K562 (cell line): ENCODE data around the gene ZNF69. TPM values are rescaled to one million over a fixed set of nuclear protein-coding genes. Genes with fewer than 3 reads are reported as not detected.

Source experiments
- polyA plus RNA-seq, 8 experiments: library from polyadenylated mRNA; depleted of rRNA in 4 of 8; stranded (reverse) in 5 of 8; unstranded in 3 of 8; fragments of >200 nt; fragmentation: Nextera tagmentation in 2 of 8; fragmentation: Illumina TruSeq in 1 of 8; extraction: Ambion mirVana in 2 of 8; extraction: Trizol in 1 of 8; gene quantifications; 2 replicates each; pipeline versions ENCODE4 v1.2.1 to v1.2.3, GENCODE V29; 2011 to 2014; ENCODE audit warnings: inconsistent platforms in 1 of 8, missing spikeins in 1 of 8
- total RNA-seq, 7 experiments: library from RNA; depleted of rRNA in 6 of 7; stranded (reverse); fragments of >200 nt in 6 of 7; fragmentation: Illumina TruSeq in 2 of 7; extraction: Trizol in 2 of 7; gene quantifications; 2 replicates each; pipeline versions ENCODE4 v1.2.1 to v1.2.3, GENCODE V29; 2011 to 2021; ENCODE audit warnings: low replicate concordance in 1 of 7

The ZNF69 gene
- total and polyA plus RNA-seq, 9 of the 15 experiments (the other 6 are each of a cell fraction or from before 2014, with no cell fraction given): 2.3 to 5.4 (median 3.6) TPM

Other genes with a start within 250 kb of the ZNF69 start
Only the 7 nearest of the 10 such genes appear.
- 7.8 and 8.2 TPM in 2 replicates for gene ZNF441, start 120.8 kb upstream of the ZNF69 start, total RNA-seq (2014; rRNA removed)
- 12.0 and 12.2 TPM in 2 replicates for gene ZNF441, start 120.8 kb upstream of the ZNF69 start, total RNA-seq (2014; rRNA removed; fragmentation: Illumina TruSeq; extraction: Trizol)
- 10.4 and 14.0 TPM in 2 replicates for gene ZNF441, start 120.8 kb upstream of the ZNF69 start, total RNA-seq (2015; rRNA removed; fragmentation: Illumina TruSeq; extraction: Trizol)
- gene ZNF441, start 120.8 kb upstream of the ZNF69 start, total RNA-seq (2021): 5.6 and 5.7 TPM in 2 replicates
- 10.5 and 11.1 TPM in 2 replicates for gene ZNF441, start 120.8 kb upstream of the ZNF69 start, polyA plus RNA-seq (2011; rRNA removed)
- 6.4 and 8.3 TPM in 2 replicates for gene ZNF441, start 120.8 kb upstream of the ZNF69 start, polyA plus RNA-seq (2014; fragmentation: Illumina TruSeq; extraction: Trizol)
- gene ZNF441, start 120.8 kb upstream of the ZNF69 start, polyA plus RNA-seq (2014; fragmentation: Nextera tagmentation; extraction: Ambion mirVana): 1 to 10 TPM; 1.9 to 3.3 TPM
- gene ZNF441, start 120.8 kb upstream of the ZNF69 start, polyA plus RNA-seq (2014; rRNA removed): 7.0 and 7.4 TPM in 2 replicates
- gene ZNF491, start 89.3 kb upstream of the ZNF69 start, total RNA-seq (2014; rRNA removed): 0.27 and 0.53 TPM in 2 replicates
- gene ZNF491, start 89.3 kb upstream of the ZNF69 start, total RNA-seq (2014; rRNA removed; fragmentation: Illumina TruSeq; extraction: Trizol): 0.61 and 0.95 TPM in 2 replicates
- gene ZNF491, start 89.3 kb upstream of the ZNF69 start, total RNA-seq (2015; rRNA removed; fragmentation: Illumina TruSeq; extraction: Trizol): 0.34 and 0.65 TPM in 2 replicates
- gene ZNF491, start 89.3 kb upstream of the ZNF69 start, total RNA-seq (2021): 0.38 and 0.51 TPM in 2 replicates
- gene ZNF491, start 89.3 kb upstream of the ZNF69 start, polyA plus RNA-seq (2011; rRNA removed): 0.56 and 0.70 TPM in 2 replicates
- 0.25 and 0.28 TPM in 2 replicates for gene ZNF491, start 89.3 kb upstream of the ZNF69 start, polyA plus RNA-seq (2014; fragmentation: Illumina TruSeq; extraction: Trizol)
- under 1 TPM in 1 of 2 experiments, not detected in 1; 0.24 TPM for gene ZNF491, start 89.3 kb upstream of the ZNF69 start, polyA plus RNA-seq (2014; fragmentation: Nextera tagmentation; extraction: Ambion mirVana)
- 0.19 and 0.22 TPM in 2 replicates for gene ZNF491, start 89.3 kb upstream of the ZNF69 start, polyA plus RNA-seq (2014; rRNA removed)
- gene ZNF440, start 73.5 kb upstream of the ZNF69 start, total RNA-seq (2014; rRNA removed): 13.4 and 18.1 TPM in 2 replicates
- 32.6 and 36.4 TPM in 2 replicates for gene ZNF440, start 73.5 kb upstream of the ZNF69 start, total RNA-seq (2014; rRNA removed; fragmentation: Illumina TruSeq; extraction: Trizol)
- 25.3 and 26.9 TPM in 2 replicates for gene ZNF440, start 73.5 kb upstream of the ZNF69 start, total RNA-seq (2015; rRNA removed; fragmentation: Illumina TruSeq; extraction: Trizol)
- gene ZNF440, start 73.5 kb upstream of the ZNF69 start, total RNA-seq (2021): 19.1 and 19.3 TPM in 2 replicates
- 16.6 and 19.5 TPM in 2 replicates for gene ZNF440, start 73.5 kb upstream of the ZNF69 start, polyA plus RNA-seq (2011; rRNA removed)
- 12.1 and 12.7 TPM in 2 replicates for gene ZNF440, start 73.5 kb upstream of the ZNF69 start, polyA plus RNA-seq (2014; fragmentation: Illumina TruSeq; extraction: Trizol)
- gene ZNF440, start 73.5 kb upstream of the ZNF69 start, polyA plus RNA-seq (2014; fragmentation: Nextera tagmentation; extraction: Ambion mirVana): 1 to 10 TPM; 5.9 to 6.1 TPM
- 12.2 and 13.3 TPM in 2 replicates for gene ZNF440, start 73.5 kb upstream of the ZNF69 start, polyA plus RNA-seq (2014; rRNA removed)
- gene ZNF439, start 39.1 kb upstream of the ZNF69 start, total RNA-seq (2014; rRNA removed): 0.18 TPM in 1 of 2 replicates, not detected in the other
- 0.11 and 0.13 TPM in 2 replicates for gene ZNF439, start 39.1 kb upstream of the ZNF69 start, total RNA-seq (2014; rRNA removed; fragmentation: Illumina TruSeq; extraction: Trizol)
- not detected in 2 replicates for gene ZNF439, start 39.1 kb upstream of the ZNF69 start, total RNA-seq (2015; rRNA removed; fragmentation: Illumina TruSeq; extraction: Trizol)
- gene ZNF439, start 39.1 kb upstream of the ZNF69 start, total RNA-seq (2021): 0.11 TPM in 2 replicates
- gene ZNF439, start 39.1 kb upstream of the ZNF69 start, polyA plus RNA-seq (2011; rRNA removed): 0.10 and 0.16 TPM in 2 replicates
- gene ZNF439, start 39.1 kb upstream of the ZNF69 start, polyA plus RNA-seq (2014; fragmentation: Illumina TruSeq; extraction: Trizol): 0.07 TPM in 1 of 2 replicates, not detected in the other
- gene ZNF439, start 39.1 kb upstream of the ZNF69 start, polyA plus RNA-seq (2014; fragmentation: Nextera tagmentation; extraction: Ambion mirVana): under 1 TPM in 1 of 2 experiments, not detected in 1; 0.04 TPM
- gene ZNF439, start 39.1 kb upstream of the ZNF69 start, polyA plus RNA-seq (2014; rRNA removed): not detected in 2 replicates
- 10.3 TPM in 2 replicates for gene ZNF700, start 37.3 kb downstream of the ZNF69 start, total RNA-seq (2014; rRNA removed)
- 23.2 and 27.5 TPM in 2 replicates for gene ZNF700, start 37.3 kb downstream of the ZNF69 start, total RNA-seq (2014; rRNA removed; fragmentation: Illumina TruSeq; extraction: Trizol)
- gene ZNF700, start 37.3 kb downstream of the ZNF69 start, total RNA-seq (2015; rRNA removed; fragmentation: Illumina TruSeq; extraction: Trizol): 18.9 and 19.0 TPM in 2 replicates
- 12.2 and 14.1 TPM in 2 replicates for gene ZNF700, start 37.3 kb downstream of the ZNF69 start, total RNA-seq (2021)
- gene ZNF700, start 37.3 kb downstream of the ZNF69 start, polyA plus RNA-seq (2011; rRNA removed): 20.0 and 24.7 TPM in 2 replicates
- 12.7 and 13.3 TPM in 2 replicates for gene ZNF700, start 37.3 kb downstream of the ZNF69 start, polyA plus RNA-seq (2014; fragmentation: Illumina TruSeq; extraction: Trizol)
- 10 to 100 TPM; 11.5 to 13.3 TPM for gene ZNF700, start 37.3 kb downstream of the ZNF69 start, polyA plus RNA-seq (2014; fragmentation: Nextera tagmentation; extraction: Ambion mirVana)
- gene ZNF700, start 37.3 kb downstream of the ZNF69 start, polyA plus RNA-seq (2014; rRNA removed): 11.5 and 15.3 TPM in 2 replicates
- gene ZNF763, start 77.3 kb downstream of the ZNF69 start, total RNA-seq (2014; rRNA removed): not detected in 2 replicates
- gene ZNF763, start 77.3 kb downstream of the ZNF69 start, total RNA-seq (2014; rRNA removed; fragmentation: Illumina TruSeq; extraction: Trizol): 0.11 and 0.29 TPM in 2 replicates
- gene ZNF763, start 77.3 kb downstream of the ZNF69 start, total RNA-seq (2015; rRNA removed; fragmentation: Illumina TruSeq; extraction: Trizol): 0.19 and 0.22 TPM in 2 replicates
- 0.22 TPM in 1 of 2 replicates, not detected in the other for gene ZNF763, start 77.3 kb downstream of the ZNF69 start, total RNA-seq (2021)
- gene ZNF763, start 77.3 kb downstream of the ZNF69 start, polyA plus RNA-seq (2011; rRNA removed): 0.10 and 0.22 TPM in 2 replicates
- gene ZNF763, start 77.3 kb downstream of the ZNF69 start, polyA plus RNA-seq (2014; fragmentation: Illumina TruSeq; extraction: Trizol): 0.14 and 0.28 TPM in 2 replicates
- gene ZNF763, start 77.3 kb downstream of the ZNF69 start, polyA plus RNA-seq (2014; fragmentation: Nextera tagmentation; extraction: Ambion mirVana): under 1 TPM in 1 of 2 experiments, not detected in 1; 0.08 TPM
- not detected in 2 replicates for gene ZNF763, start 77.3 kb downstream of the ZNF69 start, polyA plus RNA-seq (2014; rRNA removed)
- gene ZNF433, start 147.9 kb downstream of the ZNF69 start, total RNA-seq (2014; rRNA removed): 2.6 and 3.0 TPM in 2 replicates
- 3.9 and 4.7 TPM in 2 replicates for gene ZNF433, start 147.9 kb downstream of the ZNF69 start, total RNA-seq (2014; rRNA removed; fragmentation: Illumina TruSeq; extraction: Trizol)
- 3.6 and 3.8 TPM in 2 replicates for gene ZNF433, start 147.9 kb downstream of the ZNF69 start, total RNA-seq (2015; rRNA removed; fragmentation: Illumina TruSeq; extraction: Trizol)
- gene ZNF433, start 147.9 kb downstream of the ZNF69 start, total RNA-seq (2021): 2.2 and 3.0 TPM in 2 replicates
- gene ZNF433, start 147.9 kb downstream of the ZNF69 start, polyA plus RNA-seq (2011; rRNA removed): 0.53 and 2.0 TPM in 2 replicates
- gene ZNF433, start 147.9 kb downstream of the ZNF69 start, polyA plus RNA-seq (2014; fragmentation: Illumina TruSeq; extraction: Trizol): 3.4 and 4.0 TPM in 2 replicates
- gene ZNF433, start 147.9 kb downstream of the ZNF69 start, polyA plus RNA-seq (2014; fragmentation: Nextera tagmentation; extraction: Ambion mirVana): 1 to 10 TPM; 2.9 to 4.1 TPM
- gene ZNF433, start 147.9 kb downstream of the ZNF69 start, polyA plus RNA-seq (2014; rRNA removed): 2.3 and 4.1 TPM in 2 replicates